ENCODE measurements around the gene SIK2.

Gene SIK2

GRCh38 chr11:111592491-111592890, 9.8 kb upstream of the SIK2 start (continued):
- TF ChIP-seq POU6F1 (CRISPR knock-in tag; IDR thresholded peaks at IDR 0.05; ENCODE audit: borderline replicate concordance, low read depth): no peak
- TF ChIP-seq TSHZ2 (CRISPR knock-in tag; IDR thresholded peaks at IDR 0.05): no peak
- no peak for TF ChIP-seq SNAI2 (CRISPR knock-in tag; IDR thresholded peaks at IDR 0.05)
- no peak for TF ChIP-seq ARNTL (CRISPR knock-in tag; IDR thresholded peaks at IDR 0.05; ENCODE audit: borderline replicate concordance, low read depth)
- no peak for TF ChIP-seq TOX (CRISPR knock-in tag; IDR thresholded peaks at IDR 0.05; ENCODE audit: borderline replicate concordance)
- no peak for TF ChIP-seq ZFP3 (CRISPR knock-in tag; IDR thresholded peaks at IDR 0.05)
- no peak for TF ChIP-seq RARB (CRISPR knock-in tag; IDR thresholded peaks at IDR 0.05)
- TF ChIP-seq ZFP30 (CRISPR knock-in tag; IDR thresholded peaks at IDR 0.05): no peak

GRCh38 chr11:111596319-111596718, 5.9 kb upstream of the SIK2 start:
- no peak for TF ChIP-seq TOX (CRISPR knock-in tag; IDR thresholded peaks at IDR 0.05; ENCODE audit: borderline replicate concordance)
- TF ChIP-seq ZNF70 (CRISPR knock-in tag; IDR thresholded peaks at IDR 0.05): no peak
- TF ChIP-seq ZFP3 (CRISPR knock-in tag; IDR thresholded peaks at IDR 0.05): no peak
- TF ChIP-seq RARB (CRISPR knock-in tag; IDR thresholded peaks at IDR 0.05): no peak
- no peak for TF ChIP-seq POU6F1 (CRISPR knock-in tag; IDR thresholded peaks at IDR 0.05; ENCODE audit: borderline replicate concordance, low read depth)
- no peak for TF ChIP-seq OSR1 (CRISPR knock-in tag; IDR thresholded peaks at IDR 0.05)
- no peak for ATAC-seq

- TF ChIP-seq OSR1 (CRISPR knock-in tag; IDR thresholded peaks at IDR 0.05) (no peak), CSRNP3 (CRISPR knock-in tag; IDR thresholded peaks at IDR 0.05) (no peak), ZNF70 (CRISPR knock-in tag; IDR thresholded peaks at IDR 0.05) (no peak), TSHZ2 (CRISPR knock-in tag; IDR thresholded peaks at IDR 0.05) (no peak)
- no peak for ATAC-seq
These were observed 4.1 kb upstream of the SIK2 start for GRCh38 chr11:111598148-111598547.

- no peak for ATAC-seq
- TF ChIP-seq BACH2 (CRISPR knock-in tag; IDR thresholded peaks at IDR 0.05; ENCODE audit: borderline replicate concordance) (no peak), ZFP30 (CRISPR knock-in tag; IDR thresholded peaks at IDR 0.05) (no peak), TCF4 (CRISPR knock-in tag; IDR thresholded peaks at IDR 0.05; ENCODE audit: borderline replicate concordance) (no peak), PATZ1 (CRISPR knock-in tag; IDR thresholded peaks at IDR 0.05; ENCODE audit: borderline replicate concordance) (no peak), RARB (CRISPR knock-in tag; IDR thresholded peaks at IDR 0.05) (no peak), ISL1 (CRISPR knock-in tag; IDR thresholded peaks at IDR 0.05) (no peak), ZNF8 (CRISPR knock-in tag; IDR thresholded peaks at IDR 0.05) (no peak), GLIS3 (CRISPR knock-in tag; IDR thresholded peaks at IDR 0.05) (no peak), ZNF565 (CRISPR knock-in tag; conservative IDR thresholded peaks at IDR 0.05; ENCODE audit: low read depth) (no peak), ZFP3 (CRISPR knock-in tag; IDR thresholded peaks at IDR 0.05) (no peak), ESRRG (CRISPR knock-in tag; IDR thresholded peaks at IDR 0.05) (no peak), TOX (CRISPR knock-in tag; IDR thresholded peaks at IDR 0.05; ENCODE audit: borderline replicate concordance) (no peak), OSR1 (CRISPR knock-in tag; IDR thresholded peaks at IDR 0.05) (no peak), ZC3H10 (CRISPR knock-in tag; IDR thresholded peaks at IDR 0.05) (no peak), ARNTL (CRISPR knock-in tag; IDR thresholded peaks at IDR 0.05; ENCODE audit: borderline replicate concordance, low read depth) (no peak), POU6F1 (CRISPR knock-in tag; IDR thresholded peaks at IDR 0.05; ENCODE audit: borderline replicate concordance, low read depth) (no peak), PPARA (CRISPR knock-in tag; IDR thresholded peaks at IDR 0.05; ENCODE audit: borderline replicate concordance) (no peak)
These were observed 3.7 kb upstream of the SIK2 start for GRCh38 chr11:111598559-111598958.
